H9 (cell line): ENCODE results near the gene MED17. TPM values are rescaled to one million over a fixed set of nuclear protein-coding genes. Genes with fewer than 3 reads are reported as not detected.

Experiments used
- DNase-seq: peaks from one replicate; pipeline ENCODE4 v3.0.0-alpha.2; 2017
- H2AFZ ChIP-seq: one replicate; pipeline ENCODE4 v1.6.1; 2013; ENCODE audit warnings: mild to moderate bottlenecking, low read length, control low read depth, moderate library complexity
- H2AK5ac ChIP-seq: 2 replicates; pipeline ENCODE4 v1.6.1; 2013; ENCODE audit warnings: low read length, control low read depth, mixed read lengths; ENCODE audit not compliant: insufficient read length
- H2BK120ac ChIP-seq: one replicate; pipeline ENCODE4 v1.6.1; 2013; ENCODE audit warnings: low read depth, mild to moderate bottlenecking, low read length, control low read depth, inconsistent platforms; ENCODE audit not compliant: poor library complexity, severe bottlenecking
- H2BK12ac ChIP-seq: 2 replicates; pipeline ENCODE4 v1.6.1; 2013; ENCODE audit warnings: low read length, control low read depth, mixed read lengths, low read depth; ENCODE audit not compliant: insufficient read length
- H2BK15ac ChIP-seq: 2 replicates; pipeline ENCODE4 v1.6.1; 2013; ENCODE audit warnings: low read depth, low read length, control low read depth
- H2BK20ac ChIP-seq: one replicate; pipeline ENCODE4 v1.6.1; 2013; ENCODE audit warnings: low read depth, mild to moderate bottlenecking, low read length, control low read depth, inconsistent platforms; ENCODE audit not compliant: poor library complexity, severe bottlenecking
- H2BK5ac ChIP-seq: 2 replicates; pipeline ENCODE4 v1.6.1; 2013; ENCODE audit warnings: low read length, control low read depth, mixed read lengths; ENCODE audit not compliant: insufficient read length
- H3K14ac ChIP-seq: 2 replicates; pipeline ENCODE4 v1.6.1; 2013; ENCODE audit warnings: low read length, control low read depth; ENCODE audit not compliant: insufficient read depth
- H3K18ac ChIP-seq: 2 replicates; pipeline ENCODE4 v1.6.1; 2013; ENCODE audit warnings: low read depth, mild to moderate bottlenecking, mixed read lengths, low read length, control low read depth; ENCODE audit not compliant: insufficient read length
- H3K23ac ChIP-seq: 2 replicates; pipeline ENCODE4 v1.6.1; 2013; ENCODE audit warnings: low read length, control low read depth, mixed read lengths, low read depth; ENCODE audit not compliant: insufficient read length
- H3K23me2 ChIP-seq: 2 replicates; pipeline ENCODE4 v1.6.1; 2013; ENCODE audit warnings: low read depth, mild to moderate bottlenecking, mixed read lengths, low read length, control low read depth; ENCODE audit not compliant: insufficient read length, poor library complexity, severe bottlenecking
- H3K27ac ChIP-seq: 2 replicates; pipeline ENCODE4 v1.5.1; 2013; ENCODE audit warnings: low read length, control low read depth, mixed read lengths, low read depth; ENCODE audit not compliant: insufficient read length
- H3K27me3 ChIP-seq: 2 replicates; pipeline ENCODE4 v1.6.1; 2013; ENCODE audit warnings: low read length, control low read depth, inconsistent platforms; ENCODE audit not compliant: insufficient read depth
- H3K4ac ChIP-seq: 2 replicates; pipeline ENCODE4 v1.6.1; 2013; ENCODE audit warnings: low read depth, mild to moderate bottlenecking, control low read depth, inconsistent platforms, low read length, moderate library complexity
- H3K4me1 ChIP-seq: 2 replicates; pipeline ENCODE4 v1.6.1; 2013; ENCODE audit warnings: low read length, control low read depth, inconsistent platforms; ENCODE audit not compliant: insufficient read depth
- H3K4me2 ChIP-seq: 2 replicates; pipeline ENCODE4 v1.6.1; 2013; ENCODE audit warnings: low read length, control low read depth, mixed read lengths; ENCODE audit not compliant: insufficient read length, insufficient read depth
- H3K56ac ChIP-seq: 2 replicates; pipeline ENCODE4 v1.6.1; 2013; ENCODE audit warnings: low read depth, mild to moderate bottlenecking, mixed read lengths, low read length, control low read depth; ENCODE audit not compliant: insufficient read length
- H3K79me1 ChIP-seq: 2 replicates; pipeline ENCODE4 v1.6.1; 2013; ENCODE audit warnings: low read depth, mild to moderate bottlenecking, moderate library complexity, low read length, control low read depth, inconsistent platforms; ENCODE audit not compliant: insufficient read depth, poor library complexity, severe bottlenecking
- H3K79me2 ChIP-seq: 2 replicates; pipeline ENCODE4 v1.6.1; 2013; ENCODE audit warnings: low read length, control low read depth, inconsistent platforms; ENCODE audit not compliant: insufficient read depth
- H3K9ac ChIP-seq: 2 replicates; pipeline ENCODE4 v1.6.1; 2013; ENCODE audit warnings: low read length, control low read depth, mixed read lengths; ENCODE audit not compliant: insufficient read length; ENCODE audit errors: extremely low read depth
- H3K9me3 ChIP-seq: one replicate; pipeline ENCODE4 v1.6.1; 2013; ENCODE audit warnings: low read depth, low read length, inconsistent platforms; ENCODE audit not compliant: control insufficient read depth
- H3T11ph ChIP-seq: one replicate; pipeline ENCODE4 v1.6.1; 2013; ENCODE audit warnings: mild to moderate bottlenecking, low read length, control low read depth, inconsistent platforms
- H4K20me1 ChIP-seq: one replicate; pipeline ENCODE4 v1.6.1; 2013; ENCODE audit not compliant: control insufficient read depth, insufficient read length, insufficient read depth
- H4K5ac ChIP-seq: 2 replicates; pipeline ENCODE4 v1.6.1; 2013; ENCODE audit warnings: low read depth, mild to moderate bottlenecking, mixed read lengths, low read length, control low read depth; ENCODE audit not compliant: insufficient read length
- H4K8ac ChIP-seq: replicated peaks from 2 replicates; pipeline ENCODE4 v1.6.1; 2013; ENCODE audit warnings: low read length, control low read depth, mixed read lengths, low read depth; ENCODE audit not compliant: insufficient read length
- H4K91ac ChIP-seq: 2 replicates; pipeline ENCODE4 v1.6.1; 2013; ENCODE audit warnings: low read depth, mild to moderate bottlenecking, moderate library complexity, mixed read lengths, low read length, control low read depth; ENCODE audit not compliant: insufficient read length
- H3K27ac Mint-ChIP-seq, 3 experiments: 2 replicates in 2 of 3; 3 replicates in 1 of 3; pipeline ENCODE4 v1.8.0; 2020 to 2021; ENCODE audit warnings: mixed read lengths in 3 of 3, mild to moderate bottlenecking in 1 of 3, moderate library complexity in 1 of 3
- H3K27me3 Mint-ChIP-seq: 2 replicates; pipeline ENCODE4 v1.8.0; 2021; ENCODE audit warnings: low read depth, mild to moderate bottlenecking, moderate library complexity, mixed read lengths
- H3K36me3 Mint-ChIP-seq, 3 experiments: 2 replicates in 2 of 3; 3 replicates in 1 of 3; pipeline ENCODE4 v1.8.0; 2020 to 2021; ENCODE audit warnings: low read depth in 3 of 3, mixed read lengths in 3 of 3; ENCODE audit not compliant: insufficient read depth in 1 of 3
- H3K4me1 Mint-ChIP-seq, 2 experiments: 2 replicates each; pipeline ENCODE4 v1.8.0; 2020; ENCODE audit warnings: mixed read lengths in 2 of 2
- H3K4me3 Mint-ChIP-seq, 2 experiments: 2 replicates in 1 of 2; 3 replicates in 1 of 2; pipeline ENCODE4 v1.8.0; 2020 to 2021; ENCODE audit warnings: mild to moderate bottlenecking in 2 of 2, mixed read lengths in 2 of 2, moderate library complexity in 1 of 2
- H3K9me3 Mint-ChIP-seq, 2 experiments: 2 replicates in 1 of 2; 3 replicates in 1 of 2; pipeline ENCODE4 v1.8.0; 2020; ENCODE audit warnings: mild to moderate bottlenecking in 2 of 2, mixed read lengths in 2 of 2, moderate library complexity in 1 of 2
- WGBS: extraction: QIAGEN DNeasy Blood & Tissue Kit; methylation state at CpG from one replicate; pipeline ENCODE4 v1.1.7; 2013; ENCODE audit warnings: missing lambda C conversion rate, low lambda C conversion rate, mixed read lengths; ENCODE audit not compliant: insufficient read length; ENCODE audit errors: extremely low coverage; 5-methylcytosine and 5-hydroxymethylcytosine counted together
- total RNA-seq: library from RNA; stranded (reverse); gene quantifications from 2 replicates; pipeline ENCODE4 v1.2.1, GENCODE V29; 2021
- TF ChIP-seq, protein P1 (sequence below): fragments of 200-600 bp; sonication (generic); conservative IDR thresholded peaks from 3 replicates; pipeline ENCODE4 v1.8.0; 2021; ENCODE audit warnings: antibody characterized with exemption, mild to moderate bottlenecking

MED17 gene
- total RNA-seq, 1 experiment from 2014 or later: 43.3 TPM

- Histone ChIP-seq H3K27ac (no peak overlapping the region), H4K5ac (no peak overlapping the region), H3T11ph (no peak overlapping the region), H2BK5ac (no peak overlapping the region), H2BK20ac (no peak overlapping the region), H2AFZ (no peak overlapping the region), H3K18ac (no peak overlapping the region), H3K4me2 (no peak overlapping the region), H3K4me1 (no peaks in the 10 kb centered on the region), H3K23me2 (no peaks in the 10 kb centered on the region), H4K8ac (no peak overlapping the region), H3K4ac (no peak overlapping the region), H2BK120ac (no peak overlapping the region), H3K56ac (no peak overlapping the region), H4K91ac (no peak overlapping the region), H3K23ac (no peak overlapping the region), H3K79me2 (no peaks in the 10 kb centered on the region), H3K9ac (no peak overlapping the region), H3K9me3 (no peaks in the 10 kb centered on the region), H2AK5ac (no peak overlapping the region), H4K20me1 (no peaks in the 10 kb centered on the region), H3K27me3 (no peaks in the 10 kb centered on the region), H3K79me1 (no peaks in the 10 kb centered on the region), H2BK15ac (no peak overlapping the region), H2BK12ac (no peak overlapping the region), H3K14ac (no peak overlapping the region)
- DNase-seq: no peak
- peaks cover 0 to 7% of the 10 kb centered on the region in 2 experiments; a peak in 2 of 4 replicates for H3K4me1 Mint-ChIP-seq
- H3K27me3 Mint-ChIP-seq: no peaks in the 10 kb centered on the region; the same call in 1 of the 2 replicates
- H3K9me3 Mint-ChIP-seq: no peaks in the 10 kb centered on the region
- H3K36me3 Mint-ChIP-seq: no peaks in the 10 kb centered on the region
- no peak overlapping the region for H3K4me3 Mint-ChIP-seq
- WGBS: no CpG with 5 or more reads among the region's 2 CpGs
- no peak overlapping the region for H3K27ac Mint-ChIP-seq
- TF ChIP-seq, protein P1, sequence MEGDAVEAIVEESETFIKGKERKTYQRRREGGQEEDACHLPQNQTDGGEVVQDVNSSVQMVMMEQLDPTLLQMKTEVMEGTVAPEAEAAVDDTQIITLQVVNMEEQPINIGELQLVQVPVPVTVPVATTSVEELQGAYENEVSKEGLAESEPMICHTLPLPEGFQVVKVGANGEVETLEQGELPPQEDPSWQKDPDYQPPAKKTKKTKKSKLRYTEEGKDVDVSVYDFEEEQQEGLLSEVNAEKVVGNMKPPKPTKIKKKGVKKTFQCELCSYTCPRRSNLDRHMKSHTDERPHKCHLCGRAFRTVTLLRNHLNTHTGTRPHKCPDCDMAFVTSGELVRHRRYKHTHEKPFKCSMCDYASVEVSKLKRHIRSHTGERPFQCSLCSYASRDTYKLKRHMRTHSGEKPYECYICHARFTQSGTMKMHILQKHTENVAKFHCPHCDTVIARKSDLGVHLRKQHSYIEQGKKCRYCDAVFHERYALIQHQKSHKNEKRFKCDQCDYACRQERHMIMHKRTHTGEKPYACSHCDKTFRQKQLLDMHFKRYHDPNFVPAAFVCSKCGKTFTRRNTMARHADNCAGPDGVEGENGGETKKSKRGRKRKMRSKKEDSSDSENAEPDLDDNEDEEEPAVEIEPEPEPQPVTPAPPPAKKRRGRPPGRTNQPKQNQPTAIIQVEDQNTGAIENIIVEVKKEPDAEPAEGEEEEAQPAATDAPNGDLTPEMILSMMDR: no peak
Measured at GRCh38 chr11:93841446-93841845, 57.4 kb downstream of the MED17 start.
